Smooth muscle cell of the brain vasculature (primary cell): ENCODE data around the gene PCDHGA1.

Experiments
- DNase-seq: peaks from one replicate; pipeline ENCODE4 v3.0.0-alpha.2; 2012; ENCODE audit warnings: low read depth, low spot score

Gene PCDHGA1

GRCh38 chr5:141529873-141530272, 199.6 kb downstream of the PCDHGA1 start:
- DNase-seq: no peak

DNA sequence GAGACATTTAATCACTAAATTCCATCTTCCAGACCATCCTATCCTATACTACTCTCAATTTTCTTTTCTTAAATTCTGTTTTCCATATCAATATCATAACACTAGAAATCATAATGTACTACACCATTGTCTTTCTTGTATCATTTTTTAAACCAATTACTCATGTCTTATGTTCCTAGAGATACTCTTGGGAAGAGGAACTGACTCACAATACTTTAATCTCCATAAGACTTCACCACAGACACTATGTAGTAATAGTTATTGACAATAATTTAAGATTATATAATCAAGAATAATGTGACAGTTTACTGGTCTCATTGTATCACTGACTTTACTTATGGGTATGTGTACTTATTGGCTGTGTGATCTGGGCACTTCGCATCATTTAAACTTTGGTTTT, 202.4 kb downstream of the PCDHGA1 start:
- DNase-seq: no peak

DNA sequence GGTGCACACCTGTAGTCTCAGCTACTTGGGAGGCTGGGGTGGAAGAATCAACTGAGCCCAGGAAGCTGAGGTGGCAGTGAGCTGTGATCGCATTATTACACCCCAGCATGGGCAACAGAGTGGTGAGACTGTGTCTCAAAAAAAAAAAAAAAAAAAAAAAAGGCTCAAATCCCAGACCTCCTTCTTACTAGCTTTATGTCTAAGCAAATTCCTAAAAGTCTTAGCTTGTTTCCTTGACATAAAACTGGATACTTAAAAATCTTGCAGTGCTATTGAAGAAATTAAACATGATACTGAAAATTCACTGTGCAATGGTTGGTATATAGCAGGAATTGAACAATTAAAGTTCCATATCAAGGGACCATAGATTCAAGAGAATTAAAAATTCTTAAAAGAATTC, 203.6 kb downstream of the PCDHGA1 start:
- DNase-seq: no peak

DNA sequence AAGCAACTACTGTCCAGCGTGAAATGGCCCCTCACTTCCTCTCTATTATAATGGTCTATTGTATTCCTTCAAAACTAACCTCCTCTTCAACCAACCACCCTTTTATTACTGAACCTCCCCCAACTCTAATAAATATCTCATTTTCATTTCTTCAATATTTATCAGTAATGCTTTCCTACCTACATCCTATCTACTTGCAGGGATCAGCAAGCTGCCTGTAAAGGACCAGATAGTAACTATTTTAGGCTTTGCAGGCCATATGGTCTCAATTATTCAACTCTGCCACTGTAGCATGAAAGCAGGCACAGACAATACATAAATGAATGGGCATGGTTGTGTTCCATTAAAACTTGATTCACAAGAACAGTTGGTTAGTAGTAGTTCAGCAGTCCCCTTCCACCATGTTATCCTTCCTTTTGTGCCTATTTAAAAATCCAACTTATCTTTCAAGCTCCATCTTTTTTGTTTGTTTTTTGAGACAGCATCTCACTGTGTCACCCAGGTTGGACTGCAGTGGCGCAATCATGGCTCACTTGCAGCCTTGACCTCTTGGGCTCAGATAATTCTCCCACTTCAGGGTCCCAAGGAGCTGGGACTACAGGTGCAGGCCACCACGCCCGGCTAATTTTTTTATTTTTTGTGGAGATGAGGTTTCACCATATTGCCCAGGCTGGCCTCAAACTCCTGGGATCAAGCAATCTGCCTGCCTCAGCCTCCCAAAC, 204.3 kb downstream of the PCDHGA1 start:
- no peak for DNase-seq

DNA sequence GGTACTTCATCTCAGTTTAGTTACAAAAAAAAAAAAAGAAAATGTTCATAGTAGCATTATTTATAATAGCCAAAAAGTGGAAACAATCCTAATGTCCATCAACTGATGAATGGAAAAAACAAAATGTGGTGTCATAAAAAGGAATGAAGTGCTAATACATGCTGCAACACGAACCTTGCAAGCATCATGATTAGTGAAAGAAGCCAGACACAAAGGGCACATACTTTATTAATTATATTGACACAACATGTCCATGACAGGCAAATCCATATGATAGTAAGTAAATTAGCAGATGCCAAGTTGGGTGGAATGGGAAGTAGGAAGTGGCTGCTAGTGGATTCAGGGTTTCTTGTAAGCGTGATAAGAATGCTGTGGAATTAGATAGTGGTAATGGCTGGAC, 212.7 kb downstream of the PCDHGA1 start:
- DNase-seq: no peak

GRCh38 chr5:141547488-141547887, 217.2 kb downstream of the PCDHGA1 start:
- no peak for DNase-seq

- DNase-seq: no peak
Observed at GRCh38 chr5:141547921-141548320, 217.6 kb downstream of the PCDHGA1 start.

DNA sequence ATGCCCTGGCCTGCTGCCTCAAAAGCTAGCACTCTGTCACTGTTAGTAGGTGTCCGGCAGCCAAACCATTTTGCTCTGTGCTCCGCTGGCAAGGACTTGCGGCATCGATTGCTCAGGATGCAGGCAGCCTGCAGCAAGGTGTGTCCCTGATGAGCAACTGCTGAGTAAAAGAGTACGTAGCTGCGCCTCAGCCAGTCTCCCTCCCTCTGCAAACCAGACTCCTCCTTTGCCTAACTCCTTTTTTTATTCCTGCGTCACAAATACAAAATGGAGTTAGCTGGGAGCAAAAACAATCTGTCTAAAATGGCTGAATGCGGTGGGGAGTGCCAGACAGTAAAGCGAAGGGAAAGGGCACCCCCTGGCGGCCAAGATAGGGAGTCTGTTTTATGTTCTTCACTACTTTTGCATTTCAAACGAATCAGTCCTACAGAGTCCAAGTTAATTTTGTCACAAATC, 227.4 kb downstream of the PCDHGA1 start:
- peak; percentile 92 for DNase-seq

- DNase-seq: no peak
Observed at GRCh38 chr5:141558150-141558549, 227.8 kb downstream of the PCDHGA1 start.

- no peak for DNase-seq
Observed at GRCh38 chr5:141559461-141559860, 229.1 kb downstream of the PCDHGA1 start.

GRCh38 chr5:141560151-141560550, 229.8 kb downstream of the PCDHGA1 start:
- DNase-seq: no peak

GRCh38 chr5:141560725-141561483, 230.6 kb downstream of the PCDHGA1 start:
- peak; percentile 94 for DNase-seq
